Measurements from ENCODE around the gene NFKBIE.

DNA sequence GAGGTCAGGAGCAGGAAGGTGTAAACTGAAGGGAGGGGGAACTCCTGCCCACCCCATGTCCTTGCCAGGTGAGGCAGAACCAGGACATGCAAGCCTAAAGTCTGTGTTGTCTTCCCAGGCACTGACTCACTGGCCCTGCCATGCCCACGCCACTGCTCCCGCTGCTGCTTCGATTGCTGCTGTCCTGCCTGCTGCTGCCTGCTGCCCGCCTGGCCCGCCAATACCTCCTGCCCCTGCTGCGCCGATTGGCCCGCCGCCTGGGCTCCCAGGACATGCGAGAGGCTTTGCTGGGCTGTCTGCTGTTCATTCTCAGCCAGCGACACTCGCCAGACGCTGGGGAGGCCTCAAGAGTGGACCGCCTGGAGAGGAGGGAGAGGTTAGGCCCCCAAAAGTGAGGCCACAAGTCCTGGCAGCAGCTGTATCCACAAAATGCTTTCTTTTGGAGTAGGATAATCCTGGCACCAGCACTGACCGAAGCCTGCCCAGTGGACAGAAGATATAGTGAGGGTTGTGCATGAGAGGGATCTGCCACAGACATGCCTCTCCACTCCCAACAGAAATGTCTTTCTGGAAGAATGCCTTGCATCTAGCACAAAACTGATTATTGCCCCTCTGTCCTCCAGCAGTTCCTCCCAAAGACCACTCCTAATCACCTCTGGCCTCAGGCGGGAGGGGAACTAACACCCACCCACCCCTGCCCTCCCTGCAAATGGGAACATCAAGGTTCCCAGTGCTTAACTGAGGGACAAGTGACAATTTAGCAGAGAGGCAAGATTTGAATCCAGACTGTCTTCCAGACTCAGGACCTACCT is 47.8 kb downstream of the NFKBIE start:
- TF ChIP-seq, protein P1, sequence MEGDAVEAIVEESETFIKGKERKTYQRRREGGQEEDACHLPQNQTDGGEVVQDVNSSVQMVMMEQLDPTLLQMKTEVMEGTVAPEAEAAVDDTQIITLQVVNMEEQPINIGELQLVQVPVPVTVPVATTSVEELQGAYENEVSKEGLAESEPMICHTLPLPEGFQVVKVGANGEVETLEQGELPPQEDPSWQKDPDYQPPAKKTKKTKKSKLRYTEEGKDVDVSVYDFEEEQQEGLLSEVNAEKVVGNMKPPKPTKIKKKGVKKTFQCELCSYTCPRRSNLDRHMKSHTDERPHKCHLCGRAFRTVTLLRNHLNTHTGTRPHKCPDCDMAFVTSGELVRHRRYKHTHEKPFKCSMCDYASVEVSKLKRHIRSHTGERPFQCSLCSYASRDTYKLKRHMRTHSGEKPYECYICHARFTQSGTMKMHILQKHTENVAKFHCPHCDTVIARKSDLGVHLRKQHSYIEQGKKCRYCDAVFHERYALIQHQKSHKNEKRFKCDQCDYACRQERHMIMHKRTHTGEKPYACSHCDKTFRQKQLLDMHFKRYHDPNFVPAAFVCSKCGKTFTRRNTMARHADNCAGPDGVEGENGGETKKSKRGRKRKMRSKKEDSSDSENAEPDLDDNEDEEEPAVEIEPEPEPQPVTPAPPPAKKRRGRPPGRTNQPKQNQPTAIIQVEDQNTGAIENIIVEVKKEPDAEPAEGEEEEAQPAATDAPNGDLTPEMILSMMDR (IDR thresholded peaks at IDR 0.05), result no peak
- no peak for TF ChIP-seq POLR2A (IDR thresholded peaks at IDR 0.05)

Data from upper lobe of left lung (tissue), 4 donors.